Hepatocyte (in vitro differentiated cells): ENCODE results near the gene SLC25A5.
"Not testable (repeated sequence)": the region's sequence is repeated elsewhere in the genome, so short reads cannot be mapped to it uniquely, and the experiment has no call there.

Source experiments
- EZH2 ChIP-seq: fragments of 200-600 bp; sonication (generic); IDR thresholded peaks from 2 replicates; pipeline ENCODE4 v1.6.1; 2016; ENCODE audit warnings: antibody characterized with exemption, mild to moderate bottlenecking, borderline replicate concordance
- EZH2phosphoT487 ChIP-seq: fragments of 200-600 bp; sonication (generic); IDR thresholded peaks from one replicate; pipeline ENCODE4 v1.6.1; 2018; ENCODE audit warnings: antibody characterized with exemption, mild to moderate bottlenecking, low read depth, moderate library complexity; ENCODE audit not compliant: unreplicated experiment, severe bottlenecking
- TF ChIP-seq, protein P1 (sequence below): fragments of 200-600 bp; sonication (generic); IDR thresholded peaks from 2 replicates; pipeline ENCODE4 v1.5.1; 2016; ENCODE audit warnings: antibody characterized with exemption, mild to moderate bottlenecking; ENCODE audit not compliant: poor library complexity

DNA sequence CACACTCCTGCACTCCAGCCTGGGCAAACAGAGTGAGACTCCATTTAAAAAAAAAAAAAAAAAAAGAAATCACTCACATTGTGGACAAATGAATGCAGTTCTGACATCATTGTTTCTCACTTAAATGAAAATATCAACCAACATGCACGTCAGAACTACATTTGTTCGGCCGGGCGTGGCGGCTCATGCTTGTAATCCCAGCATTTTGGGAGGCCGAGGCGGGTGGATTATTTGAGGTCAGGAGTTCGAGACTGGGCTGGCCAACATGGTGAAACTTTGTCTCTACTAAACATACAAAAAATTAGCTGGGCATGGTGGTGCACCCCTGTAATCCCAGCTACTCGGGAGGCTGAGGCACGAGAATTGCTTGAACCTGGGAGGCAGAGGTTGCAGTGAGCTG is 36.9 kb downstream of the SLC25A5 start:
- TF ChIP-seq, protein P1, sequence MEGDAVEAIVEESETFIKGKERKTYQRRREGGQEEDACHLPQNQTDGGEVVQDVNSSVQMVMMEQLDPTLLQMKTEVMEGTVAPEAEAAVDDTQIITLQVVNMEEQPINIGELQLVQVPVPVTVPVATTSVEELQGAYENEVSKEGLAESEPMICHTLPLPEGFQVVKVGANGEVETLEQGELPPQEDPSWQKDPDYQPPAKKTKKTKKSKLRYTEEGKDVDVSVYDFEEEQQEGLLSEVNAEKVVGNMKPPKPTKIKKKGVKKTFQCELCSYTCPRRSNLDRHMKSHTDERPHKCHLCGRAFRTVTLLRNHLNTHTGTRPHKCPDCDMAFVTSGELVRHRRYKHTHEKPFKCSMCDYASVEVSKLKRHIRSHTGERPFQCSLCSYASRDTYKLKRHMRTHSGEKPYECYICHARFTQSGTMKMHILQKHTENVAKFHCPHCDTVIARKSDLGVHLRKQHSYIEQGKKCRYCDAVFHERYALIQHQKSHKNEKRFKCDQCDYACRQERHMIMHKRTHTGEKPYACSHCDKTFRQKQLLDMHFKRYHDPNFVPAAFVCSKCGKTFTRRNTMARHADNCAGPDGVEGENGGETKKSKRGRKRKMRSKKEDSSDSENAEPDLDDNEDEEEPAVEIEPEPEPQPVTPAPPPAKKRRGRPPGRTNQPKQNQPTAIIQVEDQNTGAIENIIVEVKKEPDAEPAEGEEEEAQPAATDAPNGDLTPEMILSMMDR: not testable (repeated sequence)
- not testable (repeated sequence) for TF ChIP-seq EZH2phosphoT487, EZH2
